ENCODE measurements around the gene BDP1. TPM values are rescaled to one million over a fixed set of nuclear protein-coding genes. Genes with fewer than 3 reads are reported as not detected.

BDP1 gene
- total and polyA plus RNA-seq, 2 donors from 2014 or later = 5.1 to 27.6 TPM

DNA sequence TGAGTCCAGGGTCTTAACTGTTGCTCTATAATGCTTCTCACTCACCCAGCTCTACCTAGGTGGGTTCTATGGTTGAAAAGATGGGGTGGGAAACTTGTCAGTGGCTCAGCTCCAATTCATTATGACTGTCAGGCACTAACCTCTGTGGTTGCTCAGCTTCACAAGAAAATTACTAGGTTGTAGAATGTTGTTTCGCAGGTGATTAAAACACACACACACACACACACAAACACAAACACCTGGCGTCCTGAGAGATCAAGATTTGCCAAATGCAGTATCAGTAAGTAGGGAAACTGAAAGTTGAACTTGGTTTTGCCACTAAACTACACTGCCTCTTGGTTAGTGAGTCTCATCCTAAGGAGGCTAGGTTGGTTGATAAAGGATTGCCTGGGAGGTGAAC lies 134.5 kb downstream of the BDP1 start:
- Histone ChIP-seq H3K27me3 (ENCODE audit: control insufficient read depth, insufficient read depth, low read length) (no peaks in the 10 kb centered on the region), H3K36me3 (ENCODE audit: control insufficient read depth in 2 of 3, insufficient read depth in 3 of 3, low read length in 3 of 3) (no peaks in the 10 kb centered on the region), H3K4me1 (ENCODE audit: control insufficient read depth in 2 of 3, insufficient read depth in 2 of 3, low read depth in 1 of 3, low read length in 3 of 3) (peaks cover 0 to 14% (median 13%) of the 10 kb centered on the region in 3 donors), H3K9me3 (ENCODE audit: control insufficient read depth in 2 of 3, insufficient read depth in 1 of 3, low read length in 3 of 3) (no peaks in the 10 kb centered on the region), H3K27ac (ENCODE audit: low read depth in 2 of 2, low read length in 2 of 2) (no peak overlapping the region), H3K9ac (ENCODE audit: low read length in 3 of 3) (no peak overlapping the region), H3K4me3 (ENCODE audit: low read length in 3 of 3) (no peak overlapping the region)
- intact Hi-C loops (cut with DNase I) = no loop called here
- DNase-seq = no peak
- FAIRE-seq = no peak
- TF ChIP-seq CTCF (IDR thresholded peaks at IDR 0.05; ENCODE audit: borderline replicate concordance, extremely low read depth, insufficient read depth) = no peak

DNA sequence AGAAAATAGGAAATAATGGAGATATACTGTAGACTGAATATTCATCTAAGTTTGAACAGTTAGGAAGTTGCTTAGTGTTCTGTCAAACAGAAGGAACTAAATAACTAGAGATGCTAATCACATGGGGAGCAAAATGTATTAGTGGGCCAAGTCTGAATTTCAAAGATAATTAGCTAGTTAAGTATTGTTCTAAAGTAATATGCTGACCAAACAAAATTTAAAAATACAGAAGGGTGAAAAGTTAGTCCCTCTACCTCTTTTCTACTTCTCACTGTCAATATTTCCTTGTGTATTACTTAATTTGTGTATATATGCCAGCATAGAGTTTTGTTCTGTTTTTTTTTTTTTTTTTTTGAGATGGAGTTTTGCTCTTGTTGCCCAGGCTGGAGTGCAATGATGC lies 135.6 kb downstream of the BDP1 start:
- intact Hi-C loops (cut with DNase I) = no loop called here
- no peak for TF ChIP-seq CTCF (IDR thresholded peaks at IDR 0.05; ENCODE audit: borderline replicate concordance, extremely low read depth, insufficient read depth)
- FAIRE-seq (no peak), DNase-seq (no peak)
- Histone ChIP-seq H3K9me3 (ENCODE audit: control insufficient read depth in 2 of 3, insufficient read depth in 1 of 3, low read length in 3 of 3) (no peaks in the 10 kb centered on the region), H3K36me3 (ENCODE audit: control insufficient read depth in 2 of 3, insufficient read depth in 3 of 3, low read length in 3 of 3) (peaks cover 0 to 1% (median 0%) of the 10 kb centered on the region in 3 donors), H3K9ac (ENCODE audit: low read length in 3 of 3) (no peak overlapping the region), H3K27me3 (ENCODE audit: control insufficient read depth, insufficient read depth, low read length) (no peaks in the 10 kb centered on the region), H3K4me1 (ENCODE audit: control insufficient read depth in 2 of 3, insufficient read depth in 2 of 3, low read depth in 1 of 3, low read length in 3 of 3) (peaks cover 0 to 14% (median 13%) of the 10 kb centered on the region in 3 donors), H3K27ac (ENCODE audit: low read depth in 2 of 2, low read length in 2 of 2) (no peak overlapping the region), H3K4me3 (ENCODE audit: low read length in 3 of 3) (no peak overlapping the region)

DNA sequence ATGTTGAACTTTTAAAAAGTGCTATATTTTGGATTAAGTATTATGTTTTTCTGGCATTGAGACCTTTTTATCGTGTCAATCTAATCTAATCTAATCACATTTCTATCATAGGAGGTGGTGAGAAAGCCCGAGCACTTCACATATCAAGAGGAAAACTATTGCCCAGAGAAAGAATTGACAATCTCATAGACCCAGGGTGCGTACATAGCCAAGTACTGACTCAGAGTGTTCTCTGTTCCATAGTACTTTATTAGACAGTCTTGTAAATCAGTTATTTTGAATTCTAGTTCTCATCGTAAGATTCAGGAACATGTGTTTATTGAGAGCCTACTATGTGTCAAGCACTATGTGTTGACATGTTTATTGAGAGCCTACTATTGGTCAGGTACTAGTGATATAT lies 140.7 kb downstream of the BDP1 start:
- no peak overlapping the region for H3K27ac ChIP-seq (ENCODE audit: low read depth in 2 of 2, low read length in 2 of 2)
- no peaks in the 10 kb centered on the region for H3K9me3 ChIP-seq (ENCODE audit: control insufficient read depth in 2 of 3, insufficient read depth in 1 of 3, low read length in 3 of 3)
- FAIRE-seq = no peak
- DNase-seq = no peak
- H3K4me3 ChIP-seq (ENCODE audit: low read length in 3 of 3) = no peak overlapping the region
- H3K36me3 ChIP-seq (ENCODE audit: control insufficient read depth in 2 of 3, insufficient read depth in 3 of 3, low read length in 3 of 3) = peaks cover 8 to 13% (median 10%) of the 10 kb centered on the region in 3 donors
- no peaks in the 10 kb centered on the region for H3K4me1 ChIP-seq (ENCODE audit: control insufficient read depth in 2 of 3, insufficient read depth in 2 of 3, low read depth in 1 of 3, low read length in 3 of 3)
- H3K27me3 ChIP-seq (ENCODE audit: control insufficient read depth, insufficient read depth, low read length) = no peaks in the 10 kb centered on the region
- TF ChIP-seq CTCF (IDR thresholded peaks at IDR 0.05; ENCODE audit: borderline replicate concordance, extremely low read depth, insufficient read depth) = no peak
- no peak overlapping the region for H3K9ac ChIP-seq (ENCODE audit: low read length in 3 of 3)
- intact Hi-C loops (cut with DNase I) = no loop called here

DNA sequence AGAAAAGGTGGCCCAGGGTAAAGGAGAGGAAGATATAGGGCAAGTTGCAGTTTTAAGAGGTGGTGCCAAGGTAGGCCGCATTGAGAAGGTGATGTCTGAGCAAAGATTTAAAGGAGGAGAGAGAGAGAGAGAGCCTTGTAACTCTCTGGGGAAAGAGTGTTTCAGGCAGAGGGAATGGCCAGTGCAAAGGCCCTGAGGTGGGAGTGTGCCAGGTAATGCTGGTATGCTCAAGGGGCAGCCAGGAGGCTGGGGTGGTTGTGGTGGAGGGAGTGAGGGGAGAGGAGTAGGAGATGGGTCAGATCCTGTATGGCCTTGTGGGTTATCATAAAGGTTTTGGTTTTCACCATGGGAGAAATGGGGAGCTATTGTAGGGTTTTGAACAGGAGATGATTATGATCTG lies 141.6 kb downstream of the BDP1 start:
- Histone ChIP-seq H3K4me1 (ENCODE audit: control insufficient read depth in 2 of 3, insufficient read depth in 2 of 3, low read depth in 1 of 3, low read length in 3 of 3) (no peaks in the 10 kb centered on the region), H3K36me3 (ENCODE audit: control insufficient read depth in 2 of 3, insufficient read depth in 3 of 3, low read length in 3 of 3) (peaks cover 8 to 15% (median 10%) of the 10 kb centered on the region in 3 donors), H3K9me3 (ENCODE audit: control insufficient read depth in 2 of 3, insufficient read depth in 1 of 3, low read length in 3 of 3) (no peaks in the 10 kb centered on the region), H3K4me3 (ENCODE audit: low read length in 3 of 3) (no peak overlapping the region), H3K27ac (ENCODE audit: low read depth in 2 of 2, low read length in 2 of 2) (no peak overlapping the region), H3K9ac (ENCODE audit: low read length in 3 of 3) (no peak overlapping the region), H3K27me3 (ENCODE audit: control insufficient read depth, insufficient read depth, low read length) (no peaks in the 10 kb centered on the region)
- FAIRE-seq (no peak), DNase-seq (no peak)
- intact Hi-C loops (cut with DNase I) = no loop called here
- no peak for TF ChIP-seq CTCF (IDR thresholded peaks at IDR 0.05; ENCODE audit: borderline replicate concordance, extremely low read depth, insufficient read depth)
